Esophagus (tissue), 2 donors: ENCODE results near the gene CDYL2. TPM values are rescaled to one million over a fixed set of nuclear protein-coding genes. Genes with fewer than 3 reads are reported as not detected.

Source experiments
- H3K27ac ChIP-seq, 2 donors: one replicate each; pipeline ENCODE4 v1.5.1; 2013; ENCODE audit warnings: low read depth in 2 of 2, mild to moderate bottlenecking in 2 of 2, inconsistent platforms in 1 of 2, low read length in 1 of 2, moderate library complexity in 1 of 2
- H3K27me3 ChIP-seq, 2 donors: one replicate each; pipeline ENCODE4 v1.6.1; 2013; ENCODE audit warnings: low read length in 2 of 2, control low read depth in 1 of 2, mild to moderate bottlenecking in 1 of 2; ENCODE audit not compliant: insufficient read depth in 2 of 2, control insufficient read depth in 1 of 2
- H3K36me3 ChIP-seq, 2 donors: one replicate each; pipeline ENCODE4 v1.6.1; 2013; ENCODE audit warnings: low read length in 1 of 2; ENCODE audit not compliant: control insufficient read depth in 2 of 2, insufficient read depth in 2 of 2
- H3K4me1 ChIP-seq, 2 donors: one replicate each; pipeline ENCODE4 v1.6.1; 2013; ENCODE audit warnings: low read length in 1 of 2; ENCODE audit not compliant: control insufficient read depth in 2 of 2, insufficient read depth in 2 of 2
- H3K4me3 ChIP-seq, 2 donors: one replicate each; pipeline ENCODE4 v1.5.1; 2013; ENCODE audit warnings: low read length in 2 of 2, mild to moderate bottlenecking in 2 of 2, low read depth in 1 of 2, moderate library complexity in 1 of 2
- H3K9me3 ChIP-seq, 2 donors: one replicate each; pipeline ENCODE4 v1.6.1; 2013; ENCODE audit warnings: mild to moderate bottlenecking in 2 of 2, low read depth in 1 of 2, low read length in 1 of 2, moderate library complexity in 1 of 2; ENCODE audit not compliant: control insufficient read depth in 2 of 2, insufficient read depth in 1 of 2
- WGBS, 2 donors: extraction: QIAGEN DNeasy Blood & Tissue Kit; methylation state at CpG; one replicate each; pipeline ENCODE4 v1.1.7; 2013; 5-methylcytosine and 5-hydroxymethylcytosine counted together
- polyA plus RNA-seq, 2 donors: library from polyadenylated mRNA; stranded (reverse); fragments of 200-250 nt; gene quantifications; one replicate each; pipeline ENCODE4 v1.2.3, GENCODE V29; 2013
- donor health status: healthy with polysubstance abuse.
- donor health status: Bipolar disorder and iron deficiency.

Gene CDYL2
- polyA plus RNA-seq, 2 donors, result 0.39 to 0.65 TPM

GRCh38 chr16:80573700-80574120, 230.7 kb downstream of the CDYL2 start:
- WGBS, 2 donors, result 72 to 75% methylated on average over 6 of the region's 6 CpGs
- Histone ChIP-seq H3K36me3 (no peaks in the 10 kb centered on the region), H3K4me1 (no peaks in the 10 kb centered on the region), H3K9me3 (peaks cover 0 to 5% of the 10 kb centered on the region in 2 donors), H3K27ac (no peak overlapping the region), H3K4me3 (no peak overlapping the region), H3K27me3 (no peaks in the 10 kb centered on the region)

DNA sequence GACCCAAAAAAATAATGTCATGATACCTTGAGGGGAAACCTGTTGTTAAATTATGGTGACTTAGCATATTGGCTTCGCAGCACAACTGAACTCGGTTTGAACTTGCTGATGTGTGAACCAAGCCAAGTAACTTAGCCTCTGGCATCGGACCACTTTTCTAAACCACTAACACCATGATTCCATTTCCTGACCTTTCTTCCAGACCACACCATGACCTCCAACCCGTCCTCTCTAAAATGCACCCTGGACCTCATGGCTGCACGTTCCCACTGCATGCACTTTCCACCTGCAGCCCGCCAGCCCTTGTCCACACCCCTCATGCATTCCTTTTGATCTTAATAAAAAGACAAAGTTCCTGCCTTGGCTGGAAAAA, 234.3 kb downstream of the CDYL2 start:
- WGBS, 2 donors, result 28 to 42% methylated on average over 6 of the region's 6 CpGs
- H3K27me3 ChIP-seq, result no peaks in the 10 kb centered on the region
- no peak overlapping the region for H3K27ac ChIP-seq
- no peaks in the 10 kb centered on the region for H3K36me3 ChIP-seq
- peaks cover 0 to 5% of the 10 kb centered on the region in 2 donors for H3K9me3 ChIP-seq
- H3K4me1 ChIP-seq, result no peaks in the 10 kb centered on the region
- no peak overlapping the region for H3K4me3 ChIP-seq

DNA sequence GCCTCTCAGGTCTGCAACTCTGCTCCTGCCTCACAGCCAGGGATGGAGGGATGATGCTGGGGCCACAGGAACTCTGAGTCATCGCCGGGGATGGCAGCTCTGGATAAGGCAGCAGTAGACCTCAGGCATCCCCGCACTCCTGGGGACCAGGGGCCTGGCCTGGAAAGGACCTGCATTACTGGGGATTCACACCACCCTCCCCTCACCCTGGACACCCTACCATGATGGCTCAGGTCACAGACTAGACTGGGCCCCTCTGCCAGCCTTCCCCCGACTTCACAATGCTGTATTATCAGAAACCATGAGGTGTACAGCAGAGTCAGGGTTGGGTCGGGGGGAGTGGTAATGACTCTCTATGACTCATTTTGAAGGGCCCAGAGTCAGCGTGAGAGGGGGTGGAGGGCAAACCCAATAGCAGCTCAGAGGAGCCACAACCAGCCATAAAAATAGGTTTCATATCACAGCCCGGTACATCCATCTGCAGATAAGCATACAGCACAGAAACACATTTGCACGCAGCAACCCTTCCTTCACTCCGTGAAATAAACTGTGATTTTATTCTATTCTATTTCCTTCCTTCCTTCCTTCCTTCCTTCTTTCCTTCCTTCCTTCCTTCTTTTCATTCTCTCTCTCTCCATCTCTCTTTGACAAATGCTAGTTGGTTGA, 234.8 kb downstream of the CDYL2 start:
- WGBS, 2 donors, result 47 to 49% methylated on average over 9 of the region's 9 CpGs
- no peaks in the 10 kb centered on the region for H3K4me1 ChIP-seq
- H3K4me3 ChIP-seq, result no peak overlapping the region
- no peak overlapping the region for H3K27ac ChIP-seq
- peaks cover 0 to 5% of the 10 kb centered on the region in 2 donors for H3K9me3 ChIP-seq
- no peaks in the 10 kb centered on the region for H3K27me3 ChIP-seq
- H3K36me3 ChIP-seq, result no peaks in the 10 kb centered on the region

DNA sequence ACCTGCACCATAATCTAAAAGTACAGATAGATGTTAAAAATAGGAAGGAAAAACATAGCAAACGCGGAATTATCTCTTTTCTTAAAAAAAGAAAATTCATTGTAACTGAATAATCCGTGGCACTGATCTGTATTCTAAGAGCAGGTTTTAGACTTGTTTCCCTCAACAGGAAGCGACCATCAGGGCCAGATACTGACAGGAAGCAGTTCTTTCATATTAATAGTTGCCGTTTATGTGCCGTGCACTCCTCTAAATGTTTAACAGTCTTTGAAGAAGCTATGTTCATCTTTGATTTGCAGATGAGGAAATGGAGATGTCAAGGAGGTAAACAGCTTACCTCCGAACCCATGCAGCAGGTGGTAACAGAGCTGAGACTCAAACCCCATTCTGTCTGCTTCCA, 240.0 kb downstream of the CDYL2 start:
- Histone ChIP-seq H3K4me3 (no peak overlapping the region), H3K27ac (no peak overlapping the region), H3K4me1 (no peaks in the 10 kb centered on the region), H3K9me3 (no peaks in the 10 kb centered on the region), H3K36me3 (no peaks in the 10 kb centered on the region), H3K27me3 (no peaks in the 10 kb centered on the region)
- 64 to 68% methylated on average over 7 of the region's 7 CpGs for WGBS, 2 donors

GRCh38 chr16:80563066-80563465, 241.3 kb downstream of the CDYL2 start:
- 82 to 89% methylated on average over 3 of the region's 3 CpGs for WGBS, 2 donors

DNA sequence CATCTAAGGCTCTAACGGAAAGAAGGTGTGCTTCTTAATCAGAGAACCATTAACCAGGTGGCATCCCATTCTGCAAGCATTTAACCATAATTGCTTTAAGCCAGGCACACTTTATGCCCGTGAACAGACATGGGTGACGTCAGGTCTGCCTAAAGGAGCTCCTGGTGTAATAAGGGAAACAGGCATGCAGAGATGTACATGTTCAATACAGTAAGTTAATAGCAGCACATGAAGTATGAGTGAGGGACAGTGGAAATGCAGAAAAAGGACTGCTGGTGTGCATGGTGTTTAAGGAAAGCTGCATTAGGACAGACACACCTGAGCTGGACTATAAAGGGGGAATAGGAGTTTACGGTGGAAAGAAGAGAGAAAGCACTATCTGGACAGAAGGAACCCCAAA, 245.0 kb downstream of the CDYL2 start:
- 40 to 56% methylated on average over 4 of the region's 4 CpGs for WGBS, 2 donors
- H3K36me3 ChIP-seq, result no peaks in the 10 kb centered on the region

More at GRCh38 chr16:80563066-80563465, 241.3 kb downstream of the CDYL2 start:
- Histone ChIP-seq H3K27ac (no peak overlapping the region), H3K36me3 (no peaks in the 10 kb centered on the region), H3K9me3 (no peaks in the 10 kb centered on the region), H3K4me1 (no peaks in the 10 kb centered on the region), H3K4me3 (no peak overlapping the region), H3K27me3 (no peaks in the 10 kb centered on the region)

DNA sequence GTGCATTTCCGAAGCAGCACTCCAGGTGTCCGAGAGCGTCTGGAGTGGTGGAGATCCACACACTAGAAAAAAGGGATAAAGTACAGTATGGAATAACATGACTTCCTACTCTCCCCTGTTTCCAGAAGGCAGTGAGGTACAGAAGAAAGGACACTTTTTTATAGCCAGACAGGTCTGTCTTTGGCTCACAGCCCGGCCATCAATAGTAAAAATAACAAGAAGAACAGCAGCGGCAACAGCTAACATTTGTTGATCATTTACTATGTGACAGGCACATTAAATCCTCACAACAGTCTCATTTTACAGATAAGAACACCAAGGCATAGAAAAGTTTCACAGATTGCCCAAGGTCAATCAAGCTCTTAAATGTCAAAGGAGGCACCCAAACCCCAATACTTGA, 247.4 kb downstream of the CDYL2 start:
- no peak overlapping the region for H3K27ac ChIP-seq
- no peaks in the 10 kb centered on the region for H3K4me1 ChIP-seq
- no peaks in the 10 kb centered on the region for H3K36me3 ChIP-seq
- H3K4me3 ChIP-seq, result no peak overlapping the region
- H3K9me3 ChIP-seq, result no peaks in the 10 kb centered on the region
- no peaks in the 10 kb centered on the region for H3K27me3 ChIP-seq
- WGBS, 2 donors, result 80 to 91% methylated on average over 5 of the region's 5 CpGs

More for the DNA sequence above, 245.0 kb downstream of the CDYL2 start:
- H3K9me3 ChIP-seq, result no peaks in the 10 kb centered on the region
- H3K4me3 ChIP-seq, result no peak overlapping the region
- H3K4me1 ChIP-seq, result no peaks in the 10 kb centered on the region
- H3K27ac ChIP-seq, result no peak overlapping the region
- H3K27me3 ChIP-seq, result no peaks in the 10 kb centered on the region

DNA sequence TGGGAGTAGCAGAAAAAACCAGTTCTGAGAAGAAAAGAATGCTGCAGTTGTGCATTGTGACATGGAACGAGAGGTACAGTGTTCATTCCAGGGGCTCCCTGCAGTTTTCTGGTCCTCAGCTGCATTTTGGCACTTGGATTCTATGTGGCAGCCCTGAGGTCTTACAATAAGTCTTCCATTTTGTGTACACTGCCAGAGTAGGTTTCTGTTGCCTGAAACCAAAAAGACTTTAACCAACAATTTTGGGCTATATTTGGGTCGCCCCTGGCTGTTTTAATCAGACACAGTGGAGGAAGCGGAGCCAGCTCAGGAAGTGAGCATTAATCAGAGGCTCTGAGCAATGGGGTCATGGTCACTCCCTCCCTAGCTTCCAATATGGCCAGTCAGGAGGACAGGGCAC, 247.9 kb downstream of the CDYL2 start:
- Histone ChIP-seq H3K4me3 (no peak overlapping the region), H3K9me3 (no peaks in the 10 kb centered on the region), H3K36me3 (no peaks in the 10 kb centered on the region), H3K27me3 (no peaks in the 10 kb centered on the region), H3K4me1 (no peaks in the 10 kb centered on the region), H3K27ac (no peak overlapping the region)
- 51 to 77% methylated on average over 3 of the region's 3 CpGs for WGBS, 2 donors

GRCh38 chr16:80554033-80554432, 250.4 kb downstream of the CDYL2 start:
- Histone ChIP-seq H3K27ac (no peak overlapping the region), H3K4me1 (no peaks in the 10 kb centered on the region), H3K27me3 (no peaks in the 10 kb centered on the region), H3K36me3 (no peaks in the 10 kb centered on the region), H3K4me3 (no peak overlapping the region), H3K9me3 (no peaks in the 10 kb centered on the region)
- WGBS, 2 donors, result 15 to 20% methylated on average over 2 of the region's 2 CpGs

DNA sequence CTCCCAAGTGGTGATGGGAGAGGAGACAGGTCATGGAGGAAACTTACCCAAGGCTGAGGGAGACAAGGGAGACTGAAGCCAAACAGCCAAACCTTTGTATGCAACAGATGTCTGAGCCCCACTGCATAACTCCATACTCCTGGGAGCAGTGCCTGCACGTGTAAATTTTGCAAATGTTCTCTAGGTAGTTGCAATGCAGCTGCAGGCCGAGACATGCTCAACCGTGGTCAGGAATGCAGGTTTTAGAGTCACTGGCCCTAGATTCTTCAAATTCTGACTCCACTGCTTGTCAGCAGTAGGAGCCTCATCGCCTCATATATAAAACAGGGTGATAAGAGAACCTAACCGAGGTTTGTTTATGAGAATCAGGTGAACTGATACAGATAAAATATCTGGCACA, 252.1 kb downstream of the CDYL2 start:
- no peaks in the 10 kb centered on the region for H3K36me3 ChIP-seq
- H3K9me3 ChIP-seq, result no peaks in the 10 kb centered on the region
- no peaks in the 10 kb centered on the region for H3K4me1 ChIP-seq
- no peaks in the 10 kb centered on the region for H3K27me3 ChIP-seq
- H3K27ac ChIP-seq, result no peak overlapping the region
- no peak overlapping the region for H3K4me3 ChIP-seq
- WGBS, 2 donors, result 43 to 49% methylated on average over 5 of the region's 5 CpGs
